Astrocyte (in vitro differentiated cells and primary cell): Measurements from ENCODE around the gene MACROH2A1. TPM values are rescaled to one million over a fixed set of nuclear protein-coding genes. Genes with fewer than 3 reads are reported as not detected.

Source experiments
- DNase-seq: peaks from one replicate; pipeline ENCODE4 v3.0.0-alpha.2; 2010; ENCODE audit warnings: low read depth
- FAIRE-seq: peaks from 2 replicates; lab custom pipeline; 2011; peaks lifted over from hg19 to GRCh38; lab: Jason Lieb, UNC
- H2AFZ ChIP-seq: 2 replicates; pipeline ENCODE4 v1.6.0; 2012; ENCODE audit warnings: low read depth, low read length, inconsistent platforms
- H3K27ac ChIP-seq: 2 replicates; pipeline ENCODE4 v1.5.1; 2011; ENCODE audit warnings: low read depth, low read length, inconsistent platforms
- H3K27me3 ChIP-seq: 2 replicates; pipeline ENCODE4 v1.6.0; 2011; ENCODE audit warnings: low read length, inconsistent platforms; ENCODE audit not compliant: insufficient read depth
- H3K36me3 ChIP-seq: 2 replicates; pipeline ENCODE4 v1.5.1; 2011; ENCODE audit warnings: low read length, inconsistent platforms; ENCODE audit not compliant: insufficient read depth
- H3K4me1 ChIP-seq: 2 replicates; pipeline ENCODE4 v1.5.1; 2011; ENCODE audit warnings: low read length, inconsistent platforms; ENCODE audit not compliant: insufficient read depth
- H3K4me2 ChIP-seq: 2 replicates; pipeline ENCODE4 v1.6.0; 2012; ENCODE audit warnings: low read length, inconsistent platforms
- H3K4me3 ChIP-seq: 2 replicates; pipeline ENCODE4 v1.5.1; 2011; ENCODE audit warnings: low read depth, mild to moderate bottlenecking, low read length, inconsistent platforms; ENCODE audit not compliant: insufficient read depth
- H3K79me2 ChIP-seq: 2 replicates; pipeline ENCODE4 v1.6.0; 2012; ENCODE audit warnings: mild to moderate bottlenecking, low read length, inconsistent platforms; ENCODE audit not compliant: insufficient read depth
- H3K9ac ChIP-seq: 2 replicates; pipeline ENCODE4 v1.6.0; 2012; ENCODE audit warnings: mild to moderate bottlenecking, low read length, inconsistent platforms
- H3K9me3 ChIP-seq: 2 replicates; pipeline ENCODE4 v1.5.1; 2012; ENCODE audit warnings: low read depth, mild to moderate bottlenecking, low read length, inconsistent platforms; ENCODE audit not compliant: insufficient read depth
- H4K20me1 ChIP-seq: 2 replicates; pipeline ENCODE4 v1.6.0; 2012; ENCODE audit warnings: low read length, inconsistent platforms; ENCODE audit not compliant: insufficient read depth
- H3K27ac Mint-ChIP-seq: one replicate; pipeline ENCODE4 v1.8.0; 2021; ENCODE audit warnings: mild to moderate bottlenecking, mixed read lengths; ENCODE audit not compliant: unreplicated experiment
- H3K27me3 Mint-ChIP-seq: one replicate; pipeline ENCODE4 v1.8.0; 2021; ENCODE audit warnings: low read depth, mixed read lengths; ENCODE audit not compliant: unreplicated experiment
- H3K36me3 Mint-ChIP-seq: one replicate; pipeline ENCODE4 v1.8.0; 2021; ENCODE audit warnings: low read depth, mixed read lengths; ENCODE audit not compliant: unreplicated experiment
- H3K4me1 Mint-ChIP-seq: one replicate; pipeline ENCODE4 v1.8.0; 2021; ENCODE audit warnings: low read depth, mixed read lengths; ENCODE audit not compliant: unreplicated experiment
- H3K4me3 Mint-ChIP-seq: one replicate; pipeline ENCODE4 v1.8.0; 2021; ENCODE audit warnings: mild to moderate bottlenecking, moderate library complexity, mixed read lengths; ENCODE audit not compliant: unreplicated experiment
- H3K9me3 Mint-ChIP-seq: one replicate; pipeline ENCODE4 v1.8.0; 2021; ENCODE audit warnings: mild to moderate bottlenecking, mixed read lengths; ENCODE audit not compliant: unreplicated experiment
- EZH2 ChIP-seq: IDR thresholded peaks from 2 replicates; pipeline ENCODE4 v1.6.1; 2012; ENCODE audit warnings: mild to moderate bottlenecking, low read length, inconsistent platforms; ENCODE audit not compliant: insufficient read depth
- total RNA-seq: library from RNA; stranded (reverse); gene quantifications from 2 replicates; pipeline ENCODE4 v1.2.1, GENCODE V29; 2021
- TF ChIP-seq, protein P1 (sequence below): IDR thresholded peaks from 2 replicates; pipeline ENCODE4 v1.5.1; 2011; ENCODE audit warnings: low read depth, mild to moderate bottlenecking, inconsistent platforms, low read length, moderate library complexity; ENCODE audit not compliant: insufficient read depth

MACROH2A1 gene
- total RNA-seq, 1 donor from 2014 or later: 143 TPM

DNA sequence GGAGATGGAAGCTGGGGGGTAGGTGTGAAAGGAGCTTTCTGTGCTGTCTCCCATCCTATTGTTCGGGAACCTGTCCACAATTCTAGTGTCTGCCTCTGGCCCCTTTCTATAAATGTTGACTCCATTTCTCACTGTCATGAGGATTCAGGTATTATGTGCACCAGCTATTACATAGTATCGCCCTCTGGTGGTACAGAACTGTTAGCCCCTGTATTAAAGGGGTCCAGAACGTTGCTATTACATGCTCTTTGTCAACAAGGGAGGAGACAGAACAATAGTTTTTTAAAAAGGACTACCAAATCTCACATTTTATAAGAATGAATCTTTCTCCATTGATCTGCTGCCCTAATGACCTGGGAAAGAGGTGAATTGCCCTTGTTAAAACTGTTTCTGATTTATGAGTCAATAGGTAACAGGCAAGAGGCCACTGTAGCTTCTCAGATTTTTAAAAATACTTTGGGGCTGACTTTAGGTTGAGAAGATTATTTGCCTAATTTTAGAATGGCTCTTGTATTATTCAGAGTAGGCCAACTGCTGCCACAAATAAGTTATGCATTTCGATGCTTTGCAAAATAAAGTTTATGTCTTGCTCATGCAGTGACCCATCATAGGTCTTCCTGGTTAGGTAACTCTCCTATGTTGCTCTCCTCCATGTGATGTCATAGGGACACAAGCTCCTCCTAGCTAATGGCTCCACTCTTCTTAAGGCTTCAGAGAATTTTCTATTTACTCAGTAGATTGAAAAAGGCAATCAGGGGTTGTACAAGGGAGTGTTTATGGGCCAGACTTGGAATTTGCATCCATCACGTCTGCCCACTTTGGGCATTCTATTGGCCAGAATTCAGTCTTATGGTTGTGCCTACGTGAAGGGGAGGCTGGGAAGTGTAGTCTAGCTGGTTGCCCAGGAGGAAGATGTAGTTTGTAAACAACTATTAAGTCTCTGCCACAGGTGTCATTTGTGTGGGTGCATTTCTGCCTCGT is 27.4 kb upstream of the MACROH2A1 start:
- Histone ChIP-seq H3K27ac (no peak overlapping the region), H3K4me3 (no peak overlapping the region), H3K36me3 (no peaks in the 10 kb centered on the region), H3K9ac (no peak overlapping the region), H3K27me3 (no peaks in the 10 kb centered on the region), H3K4me1 (no peaks in the 10 kb centered on the region), H3K4me2 (no peak overlapping the region), H2AFZ (no peak overlapping the region), H3K79me2 (no peaks in the 10 kb centered on the region), H4K20me1 (no peaks in the 10 kb centered on the region), H3K9me3 (peaks cover 12% of the 10 kb centered on the region)
- Mint-ChIP-seq H3K27ac (no peak overlapping the region), H3K27me3 (no peaks in the 10 kb centered on the region), H3K4me1 (peaks cover 11% of the 10 kb centered on the region), H3K9me3 (peaks cover 3% of the 10 kb centered on the region), H3K36me3 (peaks cover 2% of the 10 kb centered on the region), H3K4me3 (no peak overlapping the region)
- FAIRE-seq (no peak), DNase-seq (peak; percentile 25)
- TF ChIP-seq, protein P1, sequence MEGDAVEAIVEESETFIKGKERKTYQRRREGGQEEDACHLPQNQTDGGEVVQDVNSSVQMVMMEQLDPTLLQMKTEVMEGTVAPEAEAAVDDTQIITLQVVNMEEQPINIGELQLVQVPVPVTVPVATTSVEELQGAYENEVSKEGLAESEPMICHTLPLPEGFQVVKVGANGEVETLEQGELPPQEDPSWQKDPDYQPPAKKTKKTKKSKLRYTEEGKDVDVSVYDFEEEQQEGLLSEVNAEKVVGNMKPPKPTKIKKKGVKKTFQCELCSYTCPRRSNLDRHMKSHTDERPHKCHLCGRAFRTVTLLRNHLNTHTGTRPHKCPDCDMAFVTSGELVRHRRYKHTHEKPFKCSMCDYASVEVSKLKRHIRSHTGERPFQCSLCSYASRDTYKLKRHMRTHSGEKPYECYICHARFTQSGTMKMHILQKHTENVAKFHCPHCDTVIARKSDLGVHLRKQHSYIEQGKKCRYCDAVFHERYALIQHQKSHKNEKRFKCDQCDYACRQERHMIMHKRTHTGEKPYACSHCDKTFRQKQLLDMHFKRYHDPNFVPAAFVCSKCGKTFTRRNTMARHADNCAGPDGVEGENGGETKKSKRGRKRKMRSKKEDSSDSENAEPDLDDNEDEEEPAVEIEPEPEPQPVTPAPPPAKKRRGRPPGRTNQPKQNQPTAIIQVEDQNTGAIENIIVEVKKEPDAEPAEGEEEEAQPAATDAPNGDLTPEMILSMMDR: peak; percentile 84
- TF ChIP-seq EZH2: no peak

- no peaks in the 10 kb centered on the region for H3K4me1 ChIP-seq
- no peaks in the 10 kb centered on the region for H3K36me3 ChIP-seq
- no peak overlapping the region for H2AFZ ChIP-seq
- H3K4me1 Mint-ChIP-seq: peaks cover 11% of the 10 kb centered on the region
- H3K27ac ChIP-seq: no peak overlapping the region
- no peaks in the 10 kb centered on the region for H4K20me1 ChIP-seq
- DNase-seq (no peak), FAIRE-seq (no peak)
- peaks cover 2% of the 10 kb centered on the region for H3K36me3 Mint-ChIP-seq
- H3K4me3 Mint-ChIP-seq: no peak overlapping the region
- peaks cover 3% of the 10 kb centered on the region for H3K9me3 Mint-ChIP-seq
- no peaks in the 10 kb centered on the region for H3K27me3 Mint-ChIP-seq
- TF ChIP-seq, protein P1: no peak
- TF ChIP-seq EZH2: no peak
- H3K4me3 ChIP-seq: no peak overlapping the region
- H3K9ac ChIP-seq: no peak overlapping the region
- H3K27me3 ChIP-seq: no peaks in the 10 kb centered on the region
- H3K4me2 ChIP-seq: no peak overlapping the region
- H3K9me3 ChIP-seq: peaks cover 12% of the 10 kb centered on the region
- no peaks in the 10 kb centered on the region for H3K79me2 ChIP-seq
- no peak overlapping the region for H3K27ac Mint-ChIP-seq
These were observed 26.6 kb upstream of the MACROH2A1 start for GRCh38 chr5:135425641-135426040.

DNA sequence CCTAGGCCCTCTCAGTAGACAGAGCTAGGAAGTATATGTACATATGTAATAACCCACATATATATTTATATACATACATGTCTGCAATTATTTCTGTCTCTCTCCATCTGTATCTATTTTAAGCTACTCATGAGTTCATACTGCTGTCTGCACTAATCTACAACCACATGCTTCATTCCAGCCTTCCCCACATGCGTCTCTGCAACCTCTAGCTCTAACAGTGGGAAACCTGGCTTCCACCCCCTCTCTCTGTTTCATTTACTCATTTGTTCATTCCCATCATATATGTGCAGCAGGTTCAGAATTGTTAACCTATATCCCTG is 24.8 kb upstream of the MACROH2A1 start:
- Mint-ChIP-seq H3K27ac (no peak overlapping the region), H3K4me3 (no peak overlapping the region), H3K27me3 (no peaks in the 10 kb centered on the region), H3K4me1 (peaks cover 11% of the 10 kb centered on the region), H3K36me3 (no peaks in the 10 kb centered on the region), H3K9me3 (peaks cover 2% of the 10 kb centered on the region)
- no peak for FAIRE-seq
- Histone ChIP-seq H3K4me3 (no peak overlapping the region), H4K20me1 (no peaks in the 10 kb centered on the region), H3K4me1 (no peaks in the 10 kb centered on the region), H3K4me2 (no peak overlapping the region), H3K9ac (no peak overlapping the region), H3K27ac (peak overlapping the region; percentile 15), H3K36me3 (no peaks in the 10 kb centered on the region), H3K9me3 (peaks cover 7% of the 10 kb centered on the region), H3K79me2 (no peaks in the 10 kb centered on the region), H2AFZ (no peak overlapping the region), H3K27me3 (peaks cover 12% of the 10 kb centered on the region)
- no peak for TF ChIP-seq EZH2
- TF ChIP-seq, protein P1: no peak
- DNase-seq: no peak
